Pancreas (tissue), 10 donors: ENCODE data around the gene SYNDIG1. TPM values are rescaled to one million over a fixed set of nuclear protein-coding genes. Genes with fewer than 3 reads are reported as not detected.
"Not testable (repeated sequence)": the region's sequence is repeated elsewhere in the genome, so short reads cannot be mapped to it uniquely, and the experiment has no call there.

Experiments used
- ATAC-seq, 4 donors: fragments of 200-7000 bp; cut with Tn5 transposase; one replicate each; pipeline versions ENCODE4 v1.8.0 to v1.9.1; 2020; ENCODE audit warnings: mild to moderate bottlenecking in 4 of 4, moderate library complexity in 4 of 4
- DNase-seq, 6 donors: peaks; one replicate each; pipeline ENCODE4 v3.0.0-alpha.2; 2020
- FAIRE-seq: peaks from 2 replicates; lab custom pipeline; 2012; peaks lifted over from hg19 to GRCh38; lab: Jason Lieb, UNC
- H3K27ac ChIP-seq, 4 donors: fragments of 200-600 bp; sonication (generic); 1 replicate in 3 of 4; 2 replicates in 1 of 4; pipeline versions ENCODE4 v1.5.0 to v1.8.0; 2020
- H3K27me3 ChIP-seq, 4 donors: fragments of 200-600 bp; one replicate each; pipeline ENCODE4 v1.8.0; 2021
- H3K36me3 ChIP-seq, 3 donors: fragments of 200-600 bp; sonication (generic) in 1 of 3; one replicate each; pipeline versions ENCODE4 v1.5.0 to v1.8.0; 2020 to 2021
- H3K4me1 ChIP-seq, 3 donors: fragments of 200-600 bp; one replicate each; pipeline ENCODE4 v1.8.0; 2021
- H3K4me3 ChIP-seq, 4 donors: fragments of 200-600 bp; sonication (generic) in 2 of 4; one replicate each; pipeline versions ENCODE4 v1.5.0 to v1.8.0; 2020 to 2021
- H3K9me3 ChIP-seq, 4 donors: fragments of 200-600 bp; one replicate each; pipeline ENCODE4 v1.8.0; 2021
- CTCF ChIP-seq, 4 donors: fragments of 200-600 bp; sonication (generic) in 3 of 4; IDR thresholded peaks; one replicate each; pipeline versions ENCODE4 v1.5.0 to v1.8.0; 2021; ENCODE audit warnings: antibody characterized with exemption in 4 of 4
- WGBS, 2 donors: extraction: QIAGEN DNeasy Blood & Tissue Kit; methylation state at CpG; one replicate each; pipeline ENCODE4 v1.1.7; 2013; 5-methylcytosine and 5-hydroxymethylcytosine counted together
- intact Hi-C, 3 donors: fragments of 100-400 bp; cut with DNase I; formaldehyde crosslinking; loops; one replicate each; pipeline versions ENCODE4 v1.11.1 to v1.14.2; 2022
- polyA plus RNA-seq, 2 donors: library from polyadenylated mRNA; stranded (reverse); fragments of 200-250 nt; gene quantifications; one replicate each; pipeline ENCODE4 v1.2.3, GENCODE V29; 2013
- total RNA-seq, 6 donors: library from RNA; stranded (reverse); fragmentation: NEBNext Ultra II Directional in 4 of 6; extraction: Animal tissue kit (Norgen Biotek cat#: 25700) in 4 of 6; gene quantifications; one replicate each; pipeline versions ENCODE4 v1.2.1 to v1.2.4, GENCODE V29; 2021 to 2023
- donor health status: healthy with polysubstance abuse.
- donor health status: DM: no; HTN: no; CAD: no; lungs with moderate emphysema.
- donor health status: DM: no; HTN: no; CAD: no.
- donor health status: control.
- donor health status: control.
- donor health status: Bipolar disorder and iron deficiency.
- donor health status: DM: yes; HTN: yes; CAD: no.
- donor health status: DM: no; HTN: no; CAD: no.
- donor health status: DM: no; HTN: no; CAD: no.
- donor health status: DM: yes; HTN: yes; CAD: no.

Gene SYNDIG1
- total and polyA plus RNA-seq, 8 donors = 0.04 to 0.46 (median 0.23) TPM; not detected in 1

GRCh38 chr20:24504331-24505285 lies 35.2 kb downstream of the SYNDIG1 start:
- Histone ChIP-seq H3K9me3 (no peaks in the 10 kb centered on the region), H3K36me3 (no peaks in the 10 kb centered on the region), H3K27me3 (no peaks in the 10 kb centered on the region), H3K4me1 (no peaks in the 10 kb centered on the region), H3K4me3 (no peak overlapping the region), H3K27ac (no peak overlapping the region)
- no peak for TF ChIP-seq CTCF (IDR thresholded peaks at IDR 0.05)
- no peak for FAIRE-seq
- 79 to 86% methylated on average over 21 of the region's 21 CpGs for WGBS, 2 donors
- ATAC-seq = no peak
- DNase-seq = no peak
- intact Hi-C loops = no loop called here

GRCh38 chr20:24506146-24506545 lies 36.7 kb downstream of the SYNDIG1 start:
- H3K36me3 ChIP-seq = no peaks in the 10 kb centered on the region
- H3K4me1 ChIP-seq = no peaks in the 10 kb centered on the region
- H3K9me3 ChIP-seq = no peaks in the 10 kb centered on the region
- H3K4me3 ChIP-seq = no peak overlapping the region
- intact Hi-C loops = no loop called here
- H3K27ac ChIP-seq = no peak overlapping the region
- FAIRE-seq = no peak
- no peak for DNase-seq
- no peak for TF ChIP-seq CTCF (IDR thresholded peaks at IDR 0.05)
- no peak for ATAC-seq
- no peaks in the 10 kb centered on the region for H3K27me3 ChIP-seq
- WGBS, 2 donors = 58 to 60% methylated on average over 3 of the region's 3 CpGs

GRCh38 chr20:24506696-24507095 lies 37.3 kb downstream of the SYNDIG1 start:
- ATAC-seq (no peak), FAIRE-seq (no peak), DNase-seq (no peak)
- no peak for TF ChIP-seq CTCF (IDR thresholded peaks at IDR 0.05)
- intact Hi-C loops = no loop called here
- no peaks in the 10 kb centered on the region for H3K4me1 ChIP-seq
- no peaks in the 10 kb centered on the region for H3K9me3 ChIP-seq
- WGBS, 2 donors = 65 to 76% methylated on average over 5 of the region's 5 CpGs
- H3K27me3 ChIP-seq = no peaks in the 10 kb centered on the region
- no peak overlapping the region for H3K4me3 ChIP-seq
- H3K36me3 ChIP-seq = no peaks in the 10 kb centered on the region
- H3K27ac ChIP-seq = no peak overlapping the region

GRCh38 chr20:24507182-24507853 lies 37.9 kb downstream of the SYNDIG1 start:
- H3K9me3 ChIP-seq = no peaks in the 10 kb centered on the region
- intact Hi-C loops = no loop called here
- no peaks in the 10 kb centered on the region for H3K36me3 ChIP-seq
- ATAC-seq (no peak), DNase-seq (no peak), FAIRE-seq (no peak)
- TF ChIP-seq CTCF (IDR thresholded peaks at IDR 0.05) = no peak
- H3K27me3 ChIP-seq = no peaks in the 10 kb centered on the region
- no peak overlapping the region for H3K27ac ChIP-seq
- H3K4me1 ChIP-seq = no peaks in the 10 kb centered on the region
- no peak overlapping the region for H3K4me3 ChIP-seq
- 59 to 60% methylated on average over 11 of the region's 11 CpGs for WGBS, 2 donors

- H3K27ac ChIP-seq, DNase-seq, H3K4me3 ChIP-seq, FAIRE-seq, H3K4me1 ChIP-seq, intact Hi-C loops, H3K27me3 ChIP-seq, H3K9me3 ChIP-seq, ATAC-seq, H3K36me3 ChIP-seq: not testable (repeated sequence)
- 42 to 57% methylated on average over 11 of the region's 11 CpGs for WGBS, 2 donors
Observed at GRCh38 chr20:24512441-24512840, 43.0 kb downstream of the SYNDIG1 start.
